ENCODE data around the gene ATG3.
"Not testable (repeated sequence)": the region's sequence is repeated elsewhere in the genome, so short reads cannot be mapped to it uniquely, and the experiment has no call there.

The ATG3 gene

GRCh38 chr3:112497897-112498548, 63.7 kb downstream of the ATG3 start:
- no peak for DNase-seq (ENCODE audit: low spot score)
- TF ChIP-seq CTCF (IDR thresholded peaks at IDR 0.05; ENCODE audit: borderline replicate concordance, control extremely low read depth, extremely low read depth, insufficient read depth, missing control alignments): no peak
- in situ Hi-C loops (cut with MboI; ENCODE audit: low sequenced_read_pairs, unreplicated experiment): loop anchor here (10.0 kb wide), 1 partner anchor 383 kb away; no protein-coding TSS in a partner anchor

- TF ChIP-seq CTCF (IDR thresholded peaks at IDR 0.05; ENCODE audit: borderline replicate concordance, control extremely low read depth, extremely low read depth, insufficient read depth, missing control alignments): no peak
- in situ Hi-C loops (cut with MboI; ENCODE audit: low sequenced_read_pairs, unreplicated experiment): loop anchor here (10.0 kb wide), 1 partner anchor 382 kb away; no protein-coding TSS in a partner anchor
- no peak for DNase-seq (ENCODE audit: low spot score)
These were observed 65.2 kb downstream of the ATG3 start for GRCh38 chr3:112496366-112497067.

DNA sequence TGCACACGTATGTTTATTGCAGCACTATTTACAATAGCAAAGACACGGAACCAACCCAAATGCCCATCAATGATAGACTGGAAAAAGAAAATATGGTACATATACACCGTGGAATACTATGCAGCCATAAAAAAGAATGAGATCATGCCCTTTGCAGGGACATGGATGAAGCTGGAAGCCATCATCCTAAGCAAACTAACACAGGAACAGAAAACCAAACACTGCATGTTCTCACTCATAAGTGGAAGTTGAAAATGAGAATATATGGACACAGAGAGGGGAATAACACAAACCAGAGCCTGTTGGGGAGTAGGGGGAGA, 67.4 kb downstream of the ATG3 start:
- in situ Hi-C loops (cut with MboI; ENCODE audit: low sequenced_read_pairs, unreplicated experiment): loop anchor here (10.0 kb wide), 1 partner anchor 380 kb away; no protein-coding TSS in a partner anchor

GRCh38 chr3:112492124-112492523, 69.6 kb downstream of the ATG3 start:
- in situ Hi-C loops (cut with MboI; ENCODE audit: low sequenced_read_pairs, unreplicated experiment): loop anchor here (10.0 kb wide), 1 partner anchor 377 kb away; no protein-coding TSS in a partner anchor
- TF ChIP-seq CTCF (IDR thresholded peaks at IDR 0.05; ENCODE audit: borderline replicate concordance, control extremely low read depth, extremely low read depth, insufficient read depth, missing control alignments): no peak
- no peak for DNase-seq (ENCODE audit: low spot score)

More for the DNA sequence above, 67.4 kb downstream of the ATG3 start:
- not testable (repeated sequence) for DNase-seq (ENCODE audit: low spot score)

DNA sequence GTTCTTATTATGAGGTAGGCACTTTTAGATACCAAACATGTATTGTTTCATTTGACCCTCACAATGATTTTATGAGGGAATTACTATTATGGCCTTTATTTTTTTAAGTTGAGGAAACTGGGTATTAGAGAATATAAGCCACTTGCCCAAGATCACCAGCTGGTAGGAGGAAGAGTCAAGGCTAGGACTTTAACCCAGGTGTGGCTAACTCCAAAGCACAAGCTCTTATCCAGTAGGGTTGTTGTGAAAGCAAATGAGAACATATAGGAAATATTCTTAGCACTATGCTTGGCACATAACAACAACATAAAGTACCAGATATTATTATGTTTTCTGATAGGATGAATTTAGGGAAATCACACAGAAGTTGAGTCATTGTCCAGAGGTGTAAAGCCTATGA, 70.4 kb downstream of the ATG3 start:
- no peak for TF ChIP-seq CTCF (IDR thresholded peaks at IDR 0.05; ENCODE audit: borderline replicate concordance, control extremely low read depth, extremely low read depth, insufficient read depth, missing control alignments)
- in situ Hi-C loops (cut with MboI; ENCODE audit: low sequenced_read_pairs, unreplicated experiment): loop anchor here (10.0 kb wide), 1 partner anchor 377 kb away; no protein-coding TSS in a partner anchor
- no peak for DNase-seq (ENCODE audit: low spot score)

- in situ Hi-C loops (cut with MboI; ENCODE audit: low sequenced_read_pairs, unreplicated experiment): loop anchor here (10.0 kb wide), 1 partner anchor 375 kb away; no protein-coding TSS in a partner anchor
These were observed 71.9 kb downstream of the ATG3 start for GRCh38 chr3:112489674-112490479.

More at GRCh38 chr3:112489674-112490479, 71.9 kb downstream of the ATG3 start:
- DNase-seq (ENCODE audit: low spot score): peak; percentile 44
- TF ChIP-seq CTCF (IDR thresholded peaks at IDR 0.05; ENCODE audit: borderline replicate concordance, control extremely low read depth, extremely low read depth, insufficient read depth, missing control alignments): no peak
